Vagina (tissue), 2 donors: ENCODE results near the gene FKBP3.

Source experiments
- CTCF ChIP-seq, 3 experiments: fragments of 450-650 bp in 2 of 3; fragments of 200-600 bp in 1 of 3; sonication (generic) in 1 of 3; IDR thresholded peaks; one replicate each; pipeline ENCODE4 v1.5.1; 2017 to 2019; ENCODE audit warnings: antibody characterized with exemption in 3 of 3, mild to moderate bottlenecking in 2 of 3, moderate library complexity in 2 of 3
- POLR2A ChIP-seq, 2 donors: fragments of 450-650 bp; IDR thresholded peaks; one replicate each; pipeline ENCODE4 v1.6.1; 2017; ENCODE audit warnings: antibody characterized with exemption in 2 of 2, mild to moderate bottlenecking in 2 of 2, moderate library complexity in 2 of 2
- POLR2AphosphoS5 ChIP-seq, 2 donors: sonication (generic); formaldehyde crosslinking; IDR thresholded peaks; one replicate each; pipeline ENCODE4 v1.9.0; 2017; ENCODE audit warnings: antibody characterized with exemption in 2 of 2, mild to moderate bottlenecking in 2 of 2, low read depth in 1 of 2; ENCODE audit not compliant: insufficient read depth in 1 of 2

- TF ChIP-seq CTCF (IDR thresholded peaks at IDR 0.05) (no peak), POLR2A (IDR thresholded peaks at IDR 0.05) (no peak), POLR2AphosphoS5 (IDR thresholded peaks at IDR 0.05; ENCODE audit: insufficient read depth in 1 of 2, low read depth in 1 of 2) (no peak)
Observed at GRCh38 chr14:45120096-45120495, 14.2 kb downstream of the FKBP3 start.
